Caco-2 (cell line): ENCODE measurements around the gene EIF3I. TPM values are rescaled to one million over a fixed set of nuclear protein-coding genes. Genes with fewer than 3 reads are reported as not detected.

ENCODE experiments used
- BruUV-seq: library from RNA; stranded (reverse); fragments of 400-500 nt; replicated peaks from 2 replicates; lab custom pipeline; 2021; lab: Mats Ljungman, UMichigan
- CTCF ChIA-PET: fragments of 300-600 bp; sonication (Branson Sonifier 250); formaldehyde crosslinking; loops from one replicate; lab custom pipeline; 2022; ENCODE audit warnings: antibody characterized with exemption; lab: Charles Lee
- POLR2A ChIA-PET: fragments of 300-600 bp; sonication (Branson Sonifier 250); formaldehyde crosslinking; loops from one replicate; lab custom pipeline; 2022; ENCODE audit warnings: antibody characterized with exemption; lab: Charles Lee
- DNase-seq, 2 experiments: peaks; one replicate each; pipeline versions ENCODE4 v3.0.0 to v3.0.0-alpha.2; 2020 to 2022
- H3K27me3 ChIP-seq: replicated peaks from 2 replicates; pipeline ENCODE4 v1.6.0; 2011; ENCODE audit warnings: low read length; ENCODE audit not compliant: control insufficient read depth, insufficient read depth
- H3K36me3 ChIP-seq: 2 replicates; pipeline ENCODE4 v1.5.1; 2011; ENCODE audit warnings: low read length; ENCODE audit not compliant: control insufficient read depth, insufficient read depth
- H3K4me1 ChIP-seq: fragments of 250-450 bp; sonication (Bioruptor Pico); 2 replicates; pipeline ENCODE4 v1.5.1; 2020; ENCODE audit warnings: mild to moderate bottlenecking
- H3K4me3 ChIP-seq: 2 replicates; pipeline ENCODE4 v1.5.1; 2011; ENCODE audit warnings: low read depth, mild to moderate bottlenecking, control low read depth, low read length
- H3K9me3 ChIP-seq: fragments of 250-450 bp; sonication (Bioruptor Pico); 2 replicates; pipeline ENCODE4 v1.5.1; 2020; ENCODE audit warnings: mild to moderate bottlenecking, moderate library complexity
- H3K27ac Mint-ChIP-seq: one replicate; pipeline ENCODE4 v1.8.0; 2022; ENCODE audit warnings: mixed read lengths; ENCODE audit not compliant: unreplicated experiment
- H3K27me3 Mint-ChIP-seq: one replicate; pipeline ENCODE4 v1.8.0; 2022; ENCODE audit warnings: mixed read lengths; ENCODE audit not compliant: insufficient read depth, unreplicated experiment
- H3K36me3 Mint-ChIP-seq: one replicate; pipeline ENCODE4 v1.8.0; 2022; ENCODE audit warnings: mild to moderate bottlenecking, mixed read lengths; ENCODE audit not compliant: insufficient read depth, unreplicated experiment
- H3K4me1 Mint-ChIP-seq: one replicate; pipeline ENCODE4 v1.8.0; 2022; ENCODE audit warnings: low read depth, mixed read lengths; ENCODE audit not compliant: unreplicated experiment
- H3K4me3 Mint-ChIP-seq: one replicate; pipeline ENCODE4 v1.8.0; 2022; ENCODE audit warnings: mild to moderate bottlenecking, moderate library complexity, mixed read lengths; ENCODE audit not compliant: unreplicated experiment
- H3K9me3 Mint-ChIP-seq: one replicate; pipeline ENCODE4 v1.8.0; 2022; ENCODE audit warnings: mixed read lengths; ENCODE audit not compliant: unreplicated experiment
- CTCF ChIP-seq, 2 experiments: fragments of 200-600 bp in 1 of 2; IDR thresholded peaks; 1 replicate in 1 of 2; 2 replicates in 1 of 2; pipeline versions ENCODE4 v1.5.1 to v1.8.0; 2011 to 2022; ENCODE audit warnings: antibody characterized with exemption in 1 of 2, control low read depth in 1 of 2, inconsistent platforms in 1 of 2, low read depth in 1 of 2, low read length in 1 of 2, mild to moderate bottlenecking in 1 of 2, moderate library complexity in 1 of 2; ENCODE audit not compliant: insufficient read depth in 1 of 2, severe bottlenecking in 1 of 2, unreplicated experiment in 1 of 2
- intact Hi-C: fragments of 100-400 bp; cut with micrococcal nuclease; formaldehyde crosslinking; loops from one replicate; pipeline ENCODE4 v1.10.0; 2022; ENCODE audit not compliant: unreplicated experiment
- total RNA-seq: library from RNA; stranded (reverse); gene quantifications from 2 replicates; pipeline ENCODE4 v1.2.3, GENCODE V29; 2022

Gene EIF3I
- total RNA-seq, 1 experiment from 2014 or later = 128 TPM

GRCh38 chr1:32247983-32248889 is 26.0 kb downstream of the EIF3I start:
- intact Hi-C loops = no loop called here
- DNase-seq = peak; percentile 47 to 48
- ChIA-PET POLR2A (interaction anchor here (0.6 kb wide), 1 partner anchor 9 kb away, joined by 3 read pairs; no protein-coding TSS in a partner anchor), CTCF (no interaction called here)
- Histone ChIP-seq H3K36me3 (no peaks in the 10 kb centered on the region), H3K4me3 (no peak overlapping the region), H3K4me1 (no peaks in the 10 kb centered on the region), H3K27me3 (no peaks in the 10 kb centered on the region), H3K9me3 (no peaks in the 10 kb centered on the region)
- no TSS peak for BruUV-seq
- Mint-ChIP-seq H3K4me1 (no peaks in the 10 kb centered on the region), H3K4me3 (no peak overlapping the region), H3K27ac (no peak overlapping the region), H3K36me3 (no peaks in the 10 kb centered on the region), H3K27me3 (no peaks in the 10 kb centered on the region), H3K9me3 (no peaks in the 10 kb centered on the region)
- TF ChIP-seq CTCF (IDR thresholded peaks at IDR 0.05; ENCODE audit: insufficient read depth in 1 of 2, low read depth in 1 of 2, low read length in 1 of 2, severe bottlenecking in 1 of 2, unreplicated experiment in 1 of 2) = peak; percentile 23 to 25

- Histone ChIP-seq H3K9me3 (no peaks in the 10 kb centered on the region), H3K4me3 (no peak overlapping the region), H3K4me1 (no peaks in the 10 kb centered on the region), H3K27me3 (no peaks in the 10 kb centered on the region), H3K36me3 (no peaks in the 10 kb centered on the region)
- Mint-ChIP-seq H3K4me1 (no peaks in the 10 kb centered on the region), H3K9me3 (no peaks in the 10 kb centered on the region), H3K27me3 (no peaks in the 10 kb centered on the region), H3K27ac (no peak overlapping the region), H3K36me3 (no peaks in the 10 kb centered on the region), H3K4me3 (no peak overlapping the region)
- ChIA-PET CTCF (no interaction called here), POLR2A (interaction anchor here (0.5 kb wide), 1 partner anchor 30 kb away, joined by 6 read pairs; no protein-coding TSS in a partner anchor)
- no peak for TF ChIP-seq CTCF (IDR thresholded peaks at IDR 0.05; ENCODE audit: insufficient read depth in 1 of 2, low read depth in 1 of 2, low read length in 1 of 2, severe bottlenecking in 1 of 2, unreplicated experiment in 1 of 2)
- DNase-seq = no peak
- no TSS peak for BruUV-seq
- intact Hi-C loops = no loop called here
Observed at GRCh38 chr1:32249831-32250525, 27.8 kb downstream of the EIF3I start.

- Mint-ChIP-seq H3K4me1 (no peaks in the 10 kb centered on the region), H3K4me3 (no peak within 1 kb of the TSS), H3K27ac (no peak within 1 kb of the TSS), H3K36me3 (no peaks in the 10 kb centered on the region), H3K27me3 (no peaks in the 10 kb centered on the region), H3K9me3 (no peaks in the 10 kb centered on the region)
- BruUV-seq = no TSS peak
- H3K27me3 ChIP-seq = no peaks in the 10 kb centered on the region
- no peak within 1 kb of the TSS for H3K4me3 ChIP-seq
- H3K36me3 ChIP-seq = no peaks in the 10 kb centered on the region
- no peaks in the 10 kb centered on the region for H3K9me3 ChIP-seq
- no peaks in the 10 kb centered on the region for H3K4me1 ChIP-seq
- intact Hi-C loops = no loop called here
- TF ChIP-seq CTCF (IDR thresholded peaks at IDR 0.05; ENCODE audit: insufficient read depth in 1 of 2, low read depth in 1 of 2, low read length in 1 of 2, severe bottlenecking in 1 of 2, unreplicated experiment in 1 of 2) = no peak
- DNase-seq = no peak
- CTCF ChIA-PET = no interaction called here
- POLR2A ChIA-PET = interaction anchor here (0.6 kb wide), 1 partner anchor 25 kb away, joined by 4 read pairs; no protein-coding TSS in a partner anchor
Observed at GRCh38 chr1:32250893-32251716, 28.9 kb downstream of the EIF3I start, which contains the start of gene LCK. Gene LCK (plus strand): TSS chr1:32251265. CDS start chr1:32274330, 23,065 bp downstream.
